Keratinocyte (primary cell): ENCODE results near the gene ZNF30. TPM values are rescaled to one million over a fixed set of nuclear protein-coding genes. Genes with fewer than 3 reads are reported as not detected.

Experiments
- DNase-seq: peaks from one replicate; pipeline ENCODE4 v3.0.0-alpha.2; 2011; ENCODE audit warnings: low read depth, missing footprints, low spot score
- FAIRE-seq: peaks from 2 replicates; lab custom pipeline; 2011; peaks lifted over from hg19 to GRCh38; lab: Jason Lieb, UNC
- H2AFZ ChIP-seq: 2 replicates; pipeline ENCODE4 v1.6.0; 2012; ENCODE audit warnings: low read length, control low read depth, inconsistent platforms; ENCODE audit not compliant: control insufficient read depth
- H3K27ac ChIP-seq: 2 replicates; pipeline ENCODE4 v1.5.1; 2011; ENCODE audit warnings: low read length; ENCODE audit not compliant: control insufficient read depth, insufficient read depth
- H3K27me3 ChIP-seq: 3 replicates; pipeline ENCODE4 v1.6.0; 2011; ENCODE audit warnings: low read length; ENCODE audit not compliant: control insufficient read depth, insufficient read depth; ENCODE audit errors: extremely low read depth
- H3K36me3 ChIP-seq, 2 experiments: 2 replicates in 1 of 2; 3 replicates in 1 of 2; pipeline ENCODE4 v1.5.1; 2011; ENCODE audit warnings: low read length in 2 of 2, mild to moderate bottlenecking in 1 of 2; ENCODE audit not compliant: control insufficient read depth in 2 of 2, insufficient read depth in 2 of 2; ENCODE audit errors: extremely low read depth in 1 of 2
- H3K4me1 ChIP-seq: 3 replicates; pipeline ENCODE4 v1.5.1; 2011; ENCODE audit warnings: low read length; ENCODE audit not compliant: control insufficient read depth, insufficient read depth; ENCODE audit errors: extremely low read depth
- H3K4me2 ChIP-seq: 3 replicates; pipeline ENCODE4 v1.6.0; 2011; ENCODE audit warnings: low read depth, low read length; ENCODE audit not compliant: control insufficient read depth, insufficient read depth; ENCODE audit errors: extremely low read depth
- H3K4me3 ChIP-seq, 3 experiments: fragments of 200-600 bp in 1 of 3; sonication (generic) in 1 of 3; 2 replicates in 2 of 3; 3 replicates in 1 of 3; pipeline ENCODE4 v1.5.1; 2011 to 2016; ENCODE audit warnings: low read length in 3 of 3, mild to moderate bottlenecking in 3 of 3, control low read depth in 2 of 3, inconsistent platforms in 1 of 3, low read depth in 1 of 3, mixed read lengths in 1 of 3, mixed run types in 1 of 3, moderate library complexity in 1 of 3; ENCODE audit not compliant: control insufficient read depth in 2 of 3, insufficient read depth in 2 of 3; ENCODE audit errors: extremely low read depth in 1 of 3
- H3K79me2 ChIP-seq: 2 replicates; pipeline ENCODE4 v1.6.0; 2012; ENCODE audit warnings: low read length; ENCODE audit not compliant: control insufficient read depth, insufficient read depth
- H3K9ac ChIP-seq: 3 replicates; pipeline ENCODE4 v1.6.0; 2011; ENCODE audit warnings: low read length; ENCODE audit not compliant: control insufficient read depth, insufficient read depth; ENCODE audit errors: extremely low read depth
- H3K9me1 ChIP-seq: 3 replicates; pipeline ENCODE4 v1.6.0; 2011; ENCODE audit warnings: low read length; ENCODE audit not compliant: control insufficient read depth, insufficient read depth; ENCODE audit errors: extremely low read depth
- H3K9me3 ChIP-seq: 2 replicates; pipeline ENCODE4 v1.5.1; 2012; ENCODE audit warnings: low read depth, low read length; ENCODE audit not compliant: control insufficient read depth
- H4K20me1 ChIP-seq: 3 replicates; pipeline ENCODE4 v1.6.0; 2011; ENCODE audit warnings: low read length; ENCODE audit not compliant: control insufficient read depth, insufficient read depth; ENCODE audit errors: extremely low read depth
- EZH2 ChIP-seq: IDR thresholded peaks from one replicate; pipeline ENCODE4 v1.6.1; 2012; ENCODE audit warnings: inconsistent platforms, mild to moderate bottlenecking, low read length, moderate library complexity
- dilution Hi-C: fragments of 300-500 bp; cut with MboI; formaldehyde crosslinking; loops from one replicate; pipeline ENCODE4 v1.7.0; 2020; ENCODE audit warnings: low sequenced_read_pairs; ENCODE audit not compliant: extremely low pct_ligation_motif_present
- polyA plus RNA-seq, 5 experiments: library from polyadenylated mRNA; depleted of rRNA in 3 of 5; stranded (reverse) in 3 of 5; stranded (forward) in 1 of 5; unstranded in 1 of 5; fragments of >200 nt; gene quantifications; 1 replicate in 1 of 5; 2 replicates in 3 of 5; 3 replicates in 1 of 5; pipeline versions ENCODE4 v1.2.1 to v1.2.3, GENCODE V29; 2011 to 2012; ENCODE audit warnings: missing spikeins in 2 of 5, low read depth in 1 of 5, low replicate concordance in 1 of 5
- TF ChIP-seq, protein P1 (sequence below), 3 experiments: IDR thresholded peaks in 1 of 3; conservative IDR thresholded peaks in 1 of 3; optimal IDR thresholded peaks in 1 of 3; 2 replicates in 2 of 3; 3 replicates in 1 of 3; pipeline versions ENCODE3 to v1.5.1; 2011; ENCODE audit warnings: low read length in 3 of 3, mild to moderate bottlenecking in 3 of 3, moderate library complexity in 2 of 3, control low read depth in 1 of 3, inconsistent platforms in 1 of 3; ENCODE audit not compliant: insufficient read depth in 2 of 3; ENCODE audit errors: extremely low read depth in 1 of 3

Gene ZNF30
- polyA plus RNA-seq, 1 donor (not counting 4 experiments of a cell fraction or from before 2014, with no cell fraction given), result 4.6 TPM

DNA sequence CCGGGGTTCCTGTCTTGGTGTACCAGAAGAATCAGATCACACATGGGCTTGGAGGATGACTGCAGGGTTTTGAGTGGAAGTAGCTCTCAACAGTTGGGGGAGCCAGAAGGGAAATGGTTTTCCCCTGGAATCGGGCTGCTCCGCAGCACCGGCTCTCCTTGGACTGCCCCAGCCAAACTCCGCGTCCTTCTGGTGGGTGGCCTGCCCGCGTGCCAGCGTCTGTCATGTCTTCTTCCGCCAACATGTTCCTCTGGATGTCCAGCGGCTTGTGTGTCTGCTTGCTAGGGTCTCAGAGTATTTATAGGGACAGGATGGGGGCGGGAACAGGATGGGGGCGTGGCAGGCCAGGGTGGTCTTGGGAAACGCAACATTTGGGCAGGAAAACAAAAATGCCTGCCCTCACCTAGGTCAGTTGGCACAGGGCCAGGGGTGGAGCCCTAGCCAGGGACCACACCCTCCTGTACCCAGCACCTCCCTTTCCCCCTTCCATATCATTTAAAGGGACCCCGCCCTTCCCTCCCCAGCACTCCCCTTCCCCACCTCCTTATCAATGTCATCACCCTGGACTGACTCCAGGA lies 1.3 kb upstream of the ZNF30 start:
- H3K4me3 ChIP-seq, result no peak overlapping the region
- TF ChIP-seq EZH2, result no peak
- TF ChIP-seq, protein P1, sequence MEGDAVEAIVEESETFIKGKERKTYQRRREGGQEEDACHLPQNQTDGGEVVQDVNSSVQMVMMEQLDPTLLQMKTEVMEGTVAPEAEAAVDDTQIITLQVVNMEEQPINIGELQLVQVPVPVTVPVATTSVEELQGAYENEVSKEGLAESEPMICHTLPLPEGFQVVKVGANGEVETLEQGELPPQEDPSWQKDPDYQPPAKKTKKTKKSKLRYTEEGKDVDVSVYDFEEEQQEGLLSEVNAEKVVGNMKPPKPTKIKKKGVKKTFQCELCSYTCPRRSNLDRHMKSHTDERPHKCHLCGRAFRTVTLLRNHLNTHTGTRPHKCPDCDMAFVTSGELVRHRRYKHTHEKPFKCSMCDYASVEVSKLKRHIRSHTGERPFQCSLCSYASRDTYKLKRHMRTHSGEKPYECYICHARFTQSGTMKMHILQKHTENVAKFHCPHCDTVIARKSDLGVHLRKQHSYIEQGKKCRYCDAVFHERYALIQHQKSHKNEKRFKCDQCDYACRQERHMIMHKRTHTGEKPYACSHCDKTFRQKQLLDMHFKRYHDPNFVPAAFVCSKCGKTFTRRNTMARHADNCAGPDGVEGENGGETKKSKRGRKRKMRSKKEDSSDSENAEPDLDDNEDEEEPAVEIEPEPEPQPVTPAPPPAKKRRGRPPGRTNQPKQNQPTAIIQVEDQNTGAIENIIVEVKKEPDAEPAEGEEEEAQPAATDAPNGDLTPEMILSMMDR (optimal IDR thresholded peaks at IDR 0.05 in 1 of 3, IDR thresholded peaks at IDR 0.05 in 1 of 3, conservative IDR thresholded peaks at IDR 0.05 in 1 of 3; ENCODE audit: extremely low read depth in 1 of 3, insufficient read depth in 2 of 3, low read length in 3 of 3), result no peak
- H3K9me1 ChIP-seq, result no peaks in the 10 kb centered on the region
- no peak overlapping the region for H3K27ac ChIP-seq
- peaks cover 7% of the 10 kb centered on the region for H3K79me2 ChIP-seq
- peaks cover 7% of the 10 kb centered on the region for H3K4me1 ChIP-seq
- H4K20me1 ChIP-seq, result no peaks in the 10 kb centered on the region
- FAIRE-seq, result no peak
- dilution Hi-C loops, result no loop called here
- H3K4me2 ChIP-seq, result no peak overlapping the region
- no peaks in the 10 kb centered on the region for H3K36me3 ChIP-seq
- no peaks in the 10 kb centered on the region for H3K9me3 ChIP-seq
- no peak overlapping the region for H3K9ac ChIP-seq
- DNase-seq, result no peak
- no peaks in the 10 kb centered on the region for H3K27me3 ChIP-seq
- no peak overlapping the region for H2AFZ ChIP-seq

GRCh38 chr19:34926361-34926684 lies 380 bp upstream of the ZNF30 start:
- Histone ChIP-seq H2AFZ (peak overlapping the region; percentile 99), H3K4me1 (peaks cover 4% of the 10 kb centered on the region), H4K20me1 (no peaks in the 10 kb centered on the region), H3K79me2 (peaks cover 7% of the 10 kb centered on the region), H3K9me3 (no peaks in the 10 kb centered on the region), H3K27me3 (no peaks in the 10 kb centered on the region), H3K27ac (no peak overlapping the region), H3K9ac (no peak overlapping the region), H3K4me3 (peak overlapping the region in 2 of 3 experiments; percentile 81 to 98), H3K9me1 (no peaks in the 10 kb centered on the region), H3K4me2 (peak overlapping the region; percentile 92), H3K36me3 (no peaks in the 10 kb centered on the region)
- dilution Hi-C loops, result no loop called here
- DNase-seq, result no peak
- no peak for FAIRE-seq
- TF ChIP-seq, protein P1 (optimal IDR thresholded peaks at IDR 0.05 in 1 of 3, IDR thresholded peaks at IDR 0.05 in 1 of 3, conservative IDR thresholded peaks at IDR 0.05 in 1 of 3; ENCODE audit: extremely low read depth in 1 of 3, insufficient read depth in 2 of 3, low read length in 3 of 3), result no peak
- TF ChIP-seq EZH2, result no peak
